Right lobe of liver (tissue), 6 donors: ENCODE results near the gene CCDC185. TPM values are rescaled to one million over a fixed set of nuclear protein-coding genes. Genes with fewer than 3 reads are reported as not detected.
"Not testable (repeated sequence)": the region's sequence is repeated elsewhere in the genome, so short reads cannot be mapped to it uniquely, and the experiment has no call there.

Source experiments
- ATAC-seq, 4 donors: fragments of 200-7000 bp; cut with Tn5 transposase; one replicate each; pipeline ENCODE4 v1.9.1; 2020; ENCODE audit warnings: mild to moderate bottlenecking in 4 of 4, moderate library complexity in 4 of 4
- DNase-seq, 3 donors: peaks; one replicate each; pipeline ENCODE4 v3.0.0-alpha.2; 2020
- H3K27ac ChIP-seq, 3 donors: fragments of 200-600 bp; one replicate each; pipeline ENCODE4 v1.8.0; 2022
- H3K27me3 ChIP-seq, 2 donors: fragments of 200-600 bp; one replicate each; pipeline ENCODE4 v1.8.0; 2022
- H3K36me3 ChIP-seq, 4 donors: fragments of 200-600 bp; sonication (generic) in 1 of 4; one replicate each; pipeline versions ENCODE4 v1.5.1 to v1.8.0; 2017 to 2022; ENCODE audit warnings: control low read depth in 1 of 4
- H3K4me1 ChIP-seq, 4 donors: fragments of 200-600 bp; sonication (generic) in 1 of 4; one replicate each; pipeline versions ENCODE4 v1.5.1 to v1.8.0; 2017 to 2022; ENCODE audit warnings: control low read depth in 1 of 4
- H3K4me3 ChIP-seq, 3 donors: fragments of 200-600 bp; one replicate each; pipeline ENCODE4 v1.8.0; 2022
- H3K9me3 ChIP-seq, 4 donors: fragments of 200-600 bp; sonication (generic) in 1 of 4; one replicate each; pipeline versions ENCODE4 v1.5.1 to v1.8.0; 2017 to 2022; ENCODE audit warnings: control low read depth in 1 of 4
- CTCF ChIP-seq, 4 donors: fragments of 200-600 bp in 3 of 4; fragments of 450-650 bp in 1 of 4; IDR thresholded peaks; one replicate each; pipeline versions ENCODE4 v1.5.1 to v1.8.0; 2016 to 2022; ENCODE audit warnings: antibody characterized with exemption in 4 of 4, mild to moderate bottlenecking in 2 of 4
- POLR2A ChIP-seq: fragments of 450-650 bp; IDR thresholded peaks from one replicate; pipeline ENCODE4 v1.6.1; 2017; ENCODE audit warnings: antibody characterized with exemption, mild to moderate bottlenecking
- WGBS: methylation state at CpG from one replicate; pipeline ENCODE4 v1.1.6; 2018; ENCODE audit warnings: low coverage, low lambda C conversion rate; ENCODE audit not compliant: insufficient coverage; ENCODE audit errors: missing lambda C conversion rate; 5-methylcytosine and 5-hydroxymethylcytosine counted together
- intact Hi-C, 2 donors: fragments of 100-400 bp; cut with DNase I; formaldehyde crosslinking; loops; one replicate each; pipeline versions ENCODE4 v1.11.2 to v1.14.1; 2022
- total RNA-seq, 6 experiments: library from RNA; depleted of rRNA in 2 of 6; stranded (reverse); fragments of >200 nt in 2 of 6; fragmentation: NEBNext Ultra II Directional in 3 of 6; extraction: Animal tissue kit (Norgen Biotek cat#: 25700) in 3 of 6; gene quantifications; one replicate each; pipeline versions ENCODE4 v1.1.0 to v1.2.4, GENCODE V29; 2016 to 2023
- donor health status: DM: no; HTN: yes; CAD: no.
- donor health status: DM: no; HTN: no; CAD: no.
- donor health status: DM: no; HTN: no; CAD: no.
- donor health status: DM: no; HTN: yes; CAD: no.
- donor health status: DM: no; HTN: yes; CAD: no.

The CCDC185 gene
- total RNA-seq, 6 experiments from 2014 or later = not detected

- Histone ChIP-seq H3K4me3 (no peak overlapping the region), H3K27me3 (peaks cover 0 to 5% of the 10 kb centered on the region in 2 donors), H3K36me3 (no peaks in the 10 kb centered on the region), H3K27ac (no peak overlapping the region), H3K4me1 (no peaks in the 10 kb centered on the region), H3K9me3 (no peaks in the 10 kb centered on the region)
- WGBS = 88% methylated on average over 10 of the region's 13 CpGs
- TF ChIP-seq CTCF (IDR thresholded peaks at IDR 0.05) (no peak), POLR2A (no peak)
- DNase-seq (no peak), ATAC-seq (no peak)
- intact Hi-C loops = no loop called here
Observed at GRCh38 chr1:223394706-223395105, 1.5 kb downstream of the CCDC185 start.

- H3K9me3 ChIP-seq, H3K27me3 ChIP-seq, ATAC-seq, H3K27ac ChIP-seq, H3K36me3 ChIP-seq, DNase-seq, H3K4me1 ChIP-seq, H3K4me3 ChIP-seq, intact Hi-C loops: not testable (repeated sequence)
- WGBS = no CpG with 5 or more reads among the region's 6 CpGs
Observed at GRCh38 chr1:223399393-223399792, 6.2 kb downstream of the CCDC185 start.

DNA sequence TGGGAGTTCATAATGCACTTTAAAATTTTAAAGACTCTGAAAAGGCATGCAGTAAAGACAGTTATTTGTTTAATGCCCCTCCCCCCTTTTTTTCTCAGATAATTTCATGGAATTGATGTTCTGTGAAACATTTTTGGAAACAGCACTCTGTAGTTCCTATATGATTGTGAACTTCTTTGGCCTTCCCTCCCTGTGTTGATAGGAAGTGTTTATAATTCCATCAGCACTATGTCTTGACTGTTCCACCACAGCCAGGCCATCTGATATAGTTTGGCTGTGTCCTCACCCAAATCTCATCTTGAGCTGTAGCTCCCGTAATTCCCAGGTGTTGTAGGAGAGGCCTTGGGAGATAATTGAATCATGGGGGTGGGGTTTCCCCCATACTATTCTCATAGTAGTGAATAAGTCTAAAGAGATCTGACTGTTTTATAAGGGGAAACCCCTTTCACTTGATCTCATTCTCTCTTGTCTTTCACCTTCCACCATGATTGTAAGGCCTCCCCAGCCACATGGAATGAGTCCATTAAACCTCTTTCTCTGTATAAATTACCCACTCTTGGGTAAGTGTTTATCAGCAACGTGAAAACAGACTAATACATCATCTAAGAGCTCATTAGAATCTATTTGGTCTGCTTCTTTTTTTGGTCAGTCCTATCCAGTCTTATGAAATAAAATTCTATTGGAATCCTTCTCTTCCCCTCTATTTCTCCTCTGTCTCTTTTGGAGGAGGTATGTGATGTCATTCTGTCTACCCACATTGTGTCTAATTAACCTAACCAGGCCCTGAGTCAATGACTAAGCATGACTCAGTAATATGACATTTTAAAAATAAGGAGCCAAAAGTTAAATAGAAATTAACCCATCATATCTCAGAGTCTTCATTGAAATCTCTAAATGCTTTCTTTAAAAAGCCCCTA is 8.9 kb downstream of the CCDC185 start:
- ATAC-seq (no peak), DNase-seq (no peak)
- WGBS = 55% methylated on average over 1 of the region's 2 CpGs
- intact Hi-C loops = no loop called here
- no peaks in the 10 kb centered on the region for H3K4me1 ChIP-seq
- H3K27ac ChIP-seq = no peak overlapping the region
- TF ChIP-seq POLR2A = no peak
- no peak for TF ChIP-seq CTCF (IDR thresholded peaks at IDR 0.05)
- H3K9me3 ChIP-seq = no peaks in the 10 kb centered on the region
- H3K36me3 ChIP-seq = no peaks in the 10 kb centered on the region
- no peak overlapping the region for H3K4me3 ChIP-seq
- H3K27me3 ChIP-seq = no peaks in the 10 kb centered on the region

DNA sequence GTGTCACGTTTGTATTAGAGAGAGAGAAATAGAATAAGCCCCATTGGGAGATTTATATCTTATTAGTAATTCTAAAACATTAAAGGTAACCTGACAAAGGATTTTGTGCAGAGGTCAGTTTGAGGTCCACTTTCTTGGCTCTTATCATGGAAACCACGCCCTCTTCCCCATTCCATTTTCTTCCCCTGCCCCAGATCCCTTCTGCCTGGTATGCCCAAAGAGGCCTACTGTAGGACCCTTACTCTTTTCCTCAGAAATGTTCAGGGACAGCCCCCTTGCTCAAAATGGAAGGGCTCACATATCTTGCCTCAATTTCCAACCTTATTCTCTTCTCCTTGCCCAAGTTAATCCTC is 9.6 kb downstream of the CCDC185 start:
- intact Hi-C loops = no loop called here
- Histone ChIP-seq H3K36me3 (no peaks in the 10 kb centered on the region), H3K4me1 (no peaks in the 10 kb centered on the region), H3K27ac (no peak overlapping the region), H3K27me3 (no peaks in the 10 kb centered on the region), H3K4me3 (no peak overlapping the region), H3K9me3 (no peaks in the 10 kb centered on the region)
- TF ChIP-seq CTCF (IDR thresholded peaks at IDR 0.05) (no peak), POLR2A (no peak)
- ATAC-seq (no peak), DNase-seq (no peak)
- WGBS = 50% methylated on average over 2 of the region's 2 CpGs

GRCh38 chr1:223403184-223403815 is 10.1 kb downstream of the CCDC185 start:
- 77% methylated on average over 3 of the region's 3 CpGs for WGBS
- Histone ChIP-seq H3K4me1 (no peaks in the 10 kb centered on the region), H3K27ac (no peak overlapping the region), H3K27me3 (no peaks in the 10 kb centered on the region), H3K36me3 (no peaks in the 10 kb centered on the region), H3K4me3 (no peak overlapping the region), H3K9me3 (no peaks in the 10 kb centered on the region)
- DNase-seq (no peak), ATAC-seq (no peak)
- intact Hi-C loops = no loop called here
- TF ChIP-seq CTCF (IDR thresholded peaks at IDR 0.05) (no peak), POLR2A (no peak)
